ENCODE data around the gene ERO1A. TPM values are rescaled to one million over a fixed set of nuclear protein-coding genes. Genes with fewer than 3 reads are reported as not detected.

The ERO1A gene
- total and polyA plus RNA-seq, 9 of the 15 experiments (the other 6 are each of a cell fraction or from before 2014, with no cell fraction given): 11.0 to 46.2 (median 27.6) TPM

DNA sequence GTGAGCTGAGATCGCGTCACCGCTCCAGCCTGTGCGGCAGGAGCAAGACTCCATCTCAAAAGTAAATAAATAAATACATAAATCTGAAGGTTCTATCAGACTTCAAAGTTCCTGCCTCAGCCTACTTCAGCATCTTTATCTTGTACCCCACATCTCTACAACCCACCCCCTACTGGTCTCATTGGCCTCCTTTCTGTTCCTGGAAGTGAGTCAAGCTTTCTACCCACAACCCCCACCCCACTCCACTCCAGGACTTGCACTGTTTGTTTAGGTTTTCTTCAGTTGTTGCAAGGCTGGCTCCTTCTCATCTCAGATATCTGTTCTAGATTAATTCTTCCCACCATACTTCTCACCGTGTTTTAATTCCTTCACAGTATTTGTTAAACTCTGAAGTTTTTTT, 10.9 kb upstream of the ERO1A start (continued):
- TF ChIP-seq NR3C1 (CRISPR knock-in tag; IDR thresholded peaks at IDR 0.05) (no peak), BRD9 (IDR thresholded peaks at IDR 0.05; ENCODE audit: low read depth, partially characterized antibody) (no peak), SMARCE1 (IDR thresholded peaks at IDR 0.05) (peak; percentile 64; the same call in 1 of the 2 replicates), SMAD4 (CRISPR knock-in tag; conservative IDR thresholded peaks at IDR 0.05) (no peak), LEF1 (IDR thresholded peaks at IDR 0.05) (peak; percentile 50), PML (IDR thresholded peaks at IDR 0.05; ENCODE audit: low read length) (0 out of 2 replicates have a peak, but pooled peaks have one; percentile 16), TEAD1 (CRISPR knock-in tag; IDR thresholded peaks at IDR 0.05) (no peak), ARID1B (IDR thresholded peaks at IDR 0.05) (peak; percentile 65), STAT5A (IDR thresholded peaks at IDR 0.05; ENCODE audit: borderline replicate concordance, low read length) (peak; percentile 55), ZNF780A (CRISPR knock-in tag; IDR thresholded peaks at IDR 0.05) (no peak), TOE1 (IDR thresholded peaks at IDR 0.05; ENCODE audit: borderline replicate concordance) (0 out of 2 replicates have a peak, but pooled peaks have one; percentile 33), TOE1 (CRISPR knock-in tag; IDR thresholded peaks at IDR 0.05; ENCODE audit: borderline replicate concordance, low read depth) (no peak)
- TF ChIP-seq, protein P1, sequence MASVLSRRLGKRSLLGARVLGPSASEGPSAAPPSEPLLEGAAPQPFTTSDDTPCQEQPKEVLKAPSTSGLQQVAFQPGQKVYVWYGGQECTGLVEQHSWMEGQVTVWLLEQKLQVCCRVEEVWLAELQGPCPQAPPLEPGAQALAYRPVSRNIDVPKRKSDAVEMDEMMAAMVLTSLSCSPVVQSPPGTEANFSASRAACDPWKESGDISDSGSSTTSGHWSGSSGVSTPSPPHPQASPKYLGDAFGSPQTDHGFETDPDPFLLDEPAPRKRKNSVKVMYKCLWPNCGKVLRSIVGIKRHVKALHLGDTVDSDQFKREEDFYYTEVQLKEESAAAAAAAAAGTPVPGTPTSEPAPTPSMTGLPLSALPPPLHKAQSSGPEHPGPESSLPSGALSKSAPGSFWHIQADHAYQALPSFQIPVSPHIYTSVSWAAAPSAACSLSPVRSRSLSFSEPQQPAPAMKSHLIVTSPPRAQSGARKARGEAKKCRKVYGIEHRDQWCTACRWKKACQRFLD (CRISPR knock-in tag; IDR thresholded peaks at IDR 0.05): 0 out of 2 replicates have a peak, but pooled peaks have one; percentile 12
- TF ChIP-seq, protein P2, sequence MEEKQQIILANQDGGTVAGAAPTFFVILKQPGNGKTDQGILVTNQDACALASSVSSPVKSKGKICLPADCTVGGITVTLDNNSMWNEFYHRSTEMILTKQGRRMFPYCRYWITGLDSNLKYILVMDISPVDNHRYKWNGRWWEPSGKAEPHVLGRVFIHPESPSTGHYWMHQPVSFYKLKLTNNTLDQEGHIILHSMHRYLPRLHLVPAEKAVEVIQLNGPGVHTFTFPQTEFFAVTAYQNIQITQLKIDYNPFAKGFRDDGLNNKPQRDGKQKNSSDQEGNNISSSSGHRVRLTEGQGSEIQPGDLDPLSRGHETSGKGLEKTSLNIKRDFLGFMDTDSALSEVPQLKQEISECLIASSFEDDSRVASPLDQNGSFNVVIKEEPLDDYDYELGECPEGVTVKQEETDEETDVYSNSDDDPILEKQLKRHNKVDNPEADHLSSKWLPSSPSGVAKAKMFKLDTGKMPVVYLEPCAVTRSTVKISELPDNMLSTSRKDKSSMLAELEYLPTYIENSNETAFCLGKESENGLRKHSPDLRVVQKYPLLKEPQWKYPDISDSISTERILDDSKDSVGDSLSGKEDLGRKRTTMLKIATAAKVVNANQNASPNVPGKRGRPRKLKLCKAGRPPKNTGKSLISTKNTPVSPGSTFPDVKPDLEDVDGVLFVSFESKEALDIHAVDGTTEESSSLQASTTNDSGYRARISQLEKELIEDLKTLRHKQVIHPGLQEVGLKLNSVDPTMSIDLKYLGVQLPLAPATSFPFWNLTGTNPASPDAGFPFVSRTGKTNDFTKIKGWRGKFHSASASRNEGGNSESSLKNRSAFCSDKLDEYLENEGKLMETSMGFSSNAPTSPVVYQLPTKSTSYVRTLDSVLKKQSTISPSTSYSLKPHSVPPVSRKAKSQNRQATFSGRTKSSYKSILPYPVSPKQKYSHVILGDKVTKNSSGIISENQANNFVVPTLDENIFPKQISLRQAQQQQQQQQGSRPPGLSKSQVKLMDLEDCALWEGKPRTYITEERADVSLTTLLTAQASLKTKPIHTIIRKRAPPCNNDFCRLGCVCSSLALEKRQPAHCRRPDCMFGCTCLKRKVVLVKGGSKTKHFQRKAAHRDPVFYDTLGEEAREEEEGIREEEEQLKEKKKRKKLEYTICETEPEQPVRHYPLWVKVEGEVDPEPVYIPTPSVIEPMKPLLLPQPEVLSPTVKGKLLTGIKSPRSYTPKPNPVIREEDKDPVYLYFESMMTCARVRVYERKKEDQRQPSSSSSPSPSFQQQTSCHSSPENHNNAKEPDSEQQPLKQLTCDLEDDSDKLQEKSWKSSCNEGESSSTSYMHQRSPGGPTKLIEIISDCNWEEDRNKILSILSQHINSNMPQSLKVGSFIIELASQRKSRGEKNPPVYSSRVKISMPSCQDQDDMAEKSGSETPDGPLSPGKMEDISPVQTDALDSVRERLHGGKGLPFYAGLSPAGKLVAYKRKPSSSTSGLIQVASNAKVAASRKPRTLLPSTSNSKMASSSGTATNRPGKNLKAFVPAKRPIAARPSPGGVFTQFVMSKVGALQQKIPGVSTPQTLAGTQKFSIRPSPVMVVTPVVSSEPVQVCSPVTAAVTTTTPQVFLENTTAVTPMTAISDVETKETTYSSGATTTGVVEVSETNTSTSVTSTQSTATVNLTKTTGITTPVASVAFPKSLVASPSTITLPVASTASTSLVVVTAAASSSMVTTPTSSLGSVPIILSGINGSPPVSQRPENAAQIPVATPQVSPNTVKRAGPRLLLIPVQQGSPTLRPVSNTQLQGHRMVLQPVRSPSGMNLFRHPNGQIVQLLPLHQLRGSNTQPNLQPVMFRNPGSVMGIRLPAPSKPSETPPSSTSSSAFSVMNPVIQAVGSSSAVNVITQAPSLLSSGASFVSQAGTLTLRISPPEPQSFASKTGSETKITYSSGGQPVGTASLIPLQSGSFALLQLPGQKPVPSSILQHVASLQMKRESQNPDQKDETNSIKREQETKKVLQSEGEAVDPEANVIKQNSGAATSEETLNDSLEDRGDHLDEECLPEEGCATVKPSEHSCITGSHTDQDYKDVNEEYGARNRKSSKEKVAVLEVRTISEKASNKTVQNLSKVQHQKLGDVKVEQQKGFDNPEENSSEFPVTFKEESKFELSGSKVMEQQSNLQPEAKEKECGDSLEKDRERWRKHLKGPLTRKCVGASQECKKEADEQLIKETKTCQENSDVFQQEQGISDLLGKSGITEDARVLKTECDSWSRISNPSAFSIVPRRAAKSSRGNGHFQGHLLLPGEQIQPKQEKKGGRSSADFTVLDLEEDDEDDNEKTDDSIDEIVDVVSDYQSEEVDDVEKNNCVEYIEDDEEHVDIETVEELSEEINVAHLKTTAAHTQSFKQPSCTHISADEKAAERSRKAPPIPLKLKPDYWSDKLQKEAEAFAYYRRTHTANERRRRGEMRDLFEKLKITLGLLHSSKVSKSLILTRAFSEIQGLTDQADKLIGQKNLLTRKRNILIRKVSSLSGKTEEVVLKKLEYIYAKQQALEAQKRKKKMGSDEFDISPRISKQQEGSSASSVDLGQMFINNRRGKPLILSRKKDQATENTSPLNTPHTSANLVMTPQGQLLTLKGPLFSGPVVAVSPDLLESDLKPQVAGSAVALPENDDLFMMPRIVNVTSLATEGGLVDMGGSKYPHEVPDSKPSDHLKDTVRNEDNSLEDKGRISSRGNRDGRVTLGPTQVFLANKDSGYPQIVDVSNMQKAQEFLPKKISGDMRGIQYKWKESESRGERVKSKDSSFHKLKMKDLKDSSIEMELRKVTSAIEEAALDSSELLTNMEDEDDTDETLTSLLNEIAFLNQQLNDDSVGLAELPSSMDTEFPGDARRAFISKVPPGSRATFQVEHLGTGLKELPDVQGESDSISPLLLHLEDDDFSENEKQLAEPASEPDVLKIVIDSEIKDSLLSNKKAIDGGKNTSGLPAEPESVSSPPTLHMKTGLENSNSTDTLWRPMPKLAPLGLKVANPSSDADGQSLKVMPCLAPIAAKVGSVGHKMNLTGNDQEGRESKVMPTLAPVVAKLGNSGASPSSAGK (IDR thresholded peaks at IDR 0.05): peak; percentile 32; the same call in 1 of the 2 replicates
- TF ChIP-seq, protein P3, sequence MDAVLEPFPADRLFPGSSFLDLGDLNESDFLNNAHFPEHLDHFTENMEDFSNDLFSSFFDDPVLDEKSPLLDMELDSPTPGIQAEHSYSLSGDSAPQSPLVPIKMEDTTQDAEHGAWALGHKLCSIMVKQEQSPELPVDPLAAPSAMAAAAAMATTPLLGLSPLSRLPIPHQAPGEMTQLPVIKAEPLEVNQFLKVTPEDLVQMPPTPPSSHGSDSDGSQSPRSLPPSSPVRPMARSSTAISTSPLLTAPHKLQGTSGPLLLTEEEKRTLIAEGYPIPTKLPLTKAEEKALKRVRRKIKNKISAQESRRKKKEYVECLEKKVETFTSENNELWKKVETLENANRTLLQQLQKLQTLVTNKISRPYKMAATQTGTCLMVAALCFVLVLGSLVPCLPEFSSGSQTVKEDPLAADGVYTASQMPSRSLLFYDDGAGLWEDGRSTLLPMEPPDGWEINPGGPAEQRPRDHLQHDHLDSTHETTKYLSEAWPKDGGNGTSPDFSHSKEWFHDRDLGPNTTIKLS (IDR thresholded peaks at IDR 0.05; ENCODE audit: borderline replicate concordance, low read depth): no peak

All from K562 (cell line).